Measurements from ENCODE around the gene PSAP. TPM values are rescaled to one million over a fixed set of nuclear protein-coding genes. Genes with fewer than 3 reads are reported as not detected.

Gene PSAP
- total RNA-seq, 1 experiment from 2014 or later = 397 TPM

DNA sequence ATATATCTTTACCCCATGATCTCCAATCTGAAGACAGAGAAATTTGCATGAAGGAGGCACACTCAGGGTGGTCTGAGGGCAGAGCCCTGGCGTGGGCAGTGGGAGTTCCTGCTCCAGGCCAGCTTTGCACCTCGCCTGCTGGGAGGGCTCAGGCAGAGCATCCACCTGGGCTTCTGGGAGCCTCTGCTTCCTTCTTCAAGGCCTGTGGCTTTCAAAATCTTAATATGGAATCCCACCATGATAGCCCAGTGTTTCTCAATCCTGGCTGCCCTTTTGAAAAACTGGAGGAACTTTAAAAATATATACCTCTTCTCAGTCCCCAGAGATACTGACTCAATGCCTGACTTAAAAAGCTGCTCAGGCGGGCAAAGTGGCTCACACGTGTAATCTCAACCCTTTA lies 36.7 kb upstream of the PSAP start:
- ChIA-PET CTCF (interaction anchor here (2.4 kb wide), 2 partner anchors 9 to 51 kb away, joined by 5 to 8 read pairs; no protein-coding TSS in a partner anchor), POLR2A (no interaction called here)
- Mint-ChIP-seq H3K27me3 (ENCODE audit: low read depth) (peaks cover 44% of the 10 kb centered on the region), H3K4me1 (peaks cover 9% of the 10 kb centered on the region), H3K4me3 (peak overlapping the region; percentile 73; the same call in 1 of the 2 replicates), H3K27ac (no peak overlapping the region), H3K9me3 (no peaks in the 10 kb centered on the region), H3K36me3 (no peaks in the 10 kb centered on the region)
- TF ChIP-seq ZNF138 (CRISPR knock-in tag; conservative IDR thresholded peaks at IDR 0.05) (no peak), CREM (CRISPR knock-in tag; IDR thresholded peaks at IDR 0.05) (no peak), ZNF263 (CRISPR knock-in tag; IDR thresholded peaks at IDR 0.05; ENCODE audit: low read depth) (no peak), NR2C2 (CRISPR knock-in tag; IDR thresholded peaks at IDR 0.05) (no peak), ARID4B (CRISPR knock-in tag; IDR thresholded peaks at IDR 0.05; ENCODE audit: borderline replicate concordance) (no peak), E2F5 (CRISPR knock-in tag; IDR thresholded peaks at IDR 0.05) (no peak), FOXJ3 (CRISPR knock-in tag; IDR thresholded peaks at IDR 0.05; ENCODE audit: borderline replicate concordance) (no peak), ESRRA (CRISPR knock-in tag; IDR thresholded peaks at IDR 0.05; ENCODE audit: borderline replicate concordance) (no peak), ZNF423 (CRISPR knock-in tag; IDR thresholded peaks at IDR 0.05) (no peak)
- TF ChIP-seq, protein P1, sequence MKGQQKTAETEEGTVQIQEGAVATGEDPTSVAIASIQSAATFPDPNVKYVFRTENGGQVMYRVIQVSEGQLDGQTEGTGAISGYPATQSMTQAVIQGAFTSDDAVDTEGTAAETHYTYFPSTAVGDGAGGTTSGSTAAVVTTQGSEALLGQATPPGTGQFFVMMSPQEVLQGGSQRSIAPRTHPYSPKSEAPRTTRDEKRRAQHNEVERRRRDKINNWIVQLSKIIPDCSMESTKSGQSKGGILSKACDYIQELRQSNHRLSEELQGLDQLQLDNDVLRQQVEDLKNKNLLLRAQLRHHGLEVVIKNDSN (CRISPR knock-in tag; IDR thresholded peaks at IDR 0.05) = no peak
- TF ChIP-seq, protein P2, sequence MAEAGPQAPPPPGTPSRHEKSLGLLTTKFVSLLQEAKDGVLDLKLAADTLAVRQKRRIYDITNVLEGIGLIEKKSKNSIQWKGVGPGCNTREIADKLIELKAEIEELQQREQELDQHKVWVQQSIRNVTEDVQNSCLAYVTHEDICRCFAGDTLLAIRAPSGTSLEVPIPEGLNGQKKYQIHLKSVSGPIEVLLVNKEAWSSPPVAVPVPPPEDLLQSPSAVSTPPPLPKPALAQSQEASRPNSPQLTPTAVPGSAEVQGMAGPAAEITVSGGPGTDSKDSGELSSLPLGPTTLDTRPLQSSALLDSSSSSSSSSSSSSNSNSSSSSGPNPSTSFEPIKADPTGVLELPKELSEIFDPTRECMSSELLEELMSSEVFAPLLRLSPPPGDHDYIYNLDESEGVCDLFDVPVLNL (CRISPR knock-in tag; IDR thresholded peaks at IDR 0.05; ENCODE audit: borderline replicate concordance, low read depth) = no peak
- TF ChIP-seq, protein P3, sequence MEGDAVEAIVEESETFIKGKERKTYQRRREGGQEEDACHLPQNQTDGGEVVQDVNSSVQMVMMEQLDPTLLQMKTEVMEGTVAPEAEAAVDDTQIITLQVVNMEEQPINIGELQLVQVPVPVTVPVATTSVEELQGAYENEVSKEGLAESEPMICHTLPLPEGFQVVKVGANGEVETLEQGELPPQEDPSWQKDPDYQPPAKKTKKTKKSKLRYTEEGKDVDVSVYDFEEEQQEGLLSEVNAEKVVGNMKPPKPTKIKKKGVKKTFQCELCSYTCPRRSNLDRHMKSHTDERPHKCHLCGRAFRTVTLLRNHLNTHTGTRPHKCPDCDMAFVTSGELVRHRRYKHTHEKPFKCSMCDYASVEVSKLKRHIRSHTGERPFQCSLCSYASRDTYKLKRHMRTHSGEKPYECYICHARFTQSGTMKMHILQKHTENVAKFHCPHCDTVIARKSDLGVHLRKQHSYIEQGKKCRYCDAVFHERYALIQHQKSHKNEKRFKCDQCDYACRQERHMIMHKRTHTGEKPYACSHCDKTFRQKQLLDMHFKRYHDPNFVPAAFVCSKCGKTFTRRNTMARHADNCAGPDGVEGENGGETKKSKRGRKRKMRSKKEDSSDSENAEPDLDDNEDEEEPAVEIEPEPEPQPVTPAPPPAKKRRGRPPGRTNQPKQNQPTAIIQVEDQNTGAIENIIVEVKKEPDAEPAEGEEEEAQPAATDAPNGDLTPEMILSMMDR (IDR thresholded peaks at IDR 0.05) = no peak
- TF ChIP-seq, protein P4, sequence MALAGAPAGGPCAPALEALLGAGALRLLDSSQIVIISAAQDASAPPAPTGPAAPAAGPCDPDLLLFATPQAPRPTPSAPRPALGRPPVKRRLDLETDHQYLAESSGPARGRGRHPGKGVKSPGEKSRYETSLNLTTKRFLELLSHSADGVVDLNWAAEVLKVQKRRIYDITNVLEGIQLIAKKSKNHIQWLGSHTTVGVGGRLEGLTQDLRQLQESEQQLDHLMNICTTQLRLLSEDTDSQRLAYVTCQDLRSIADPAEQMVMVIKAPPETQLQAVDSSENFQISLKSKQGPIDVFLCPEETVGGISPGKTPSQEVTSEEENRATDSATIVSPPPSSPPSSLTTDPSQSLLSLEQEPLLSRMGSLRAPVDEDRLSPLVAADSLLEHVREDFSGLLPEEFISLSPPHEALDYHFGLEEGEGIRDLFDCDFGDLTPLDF (CRISPR knock-in tag; IDR thresholded peaks at IDR 0.05) = no peak
- ATAC-seq (no peak), DNase-seq (ENCODE audit: low spot score) (no peak)
